CD4-positive, alpha-beta T cell treated with Interleukin-15 for 1 hour (primary cell): ENCODE measurements around the gene AOC2.

Source experiments
- DNase-seq: peaks from one replicate; pipeline ENCODE4 v3.0.0-alpha.2; 2020

AOC2 gene

DNA sequence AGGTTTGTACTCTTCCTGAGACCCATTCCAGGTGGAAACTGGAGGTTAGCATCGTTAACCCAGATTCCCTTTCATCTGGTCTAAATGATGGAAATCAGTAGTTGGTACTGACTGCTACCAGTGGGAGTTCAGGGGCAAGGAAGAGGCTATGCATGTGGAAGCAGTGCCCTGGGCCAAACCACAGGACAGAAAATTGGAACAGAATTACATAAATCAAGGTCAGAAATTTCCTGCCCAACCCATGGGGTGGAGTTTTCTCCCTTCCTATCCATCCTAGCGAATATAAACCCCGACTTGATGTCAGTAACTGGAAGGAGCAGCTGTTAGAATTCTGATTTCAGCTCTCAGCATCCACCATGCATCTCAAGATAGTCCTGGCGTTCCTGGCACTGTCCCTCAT is at the start of gene AOC2:
AOC2 (plus strand) TSS at position 310 of the 400 bp plus-strand sequence; CDS start at position 357, 47 bp downstream.
- DNase-seq = no peak

DNA sequence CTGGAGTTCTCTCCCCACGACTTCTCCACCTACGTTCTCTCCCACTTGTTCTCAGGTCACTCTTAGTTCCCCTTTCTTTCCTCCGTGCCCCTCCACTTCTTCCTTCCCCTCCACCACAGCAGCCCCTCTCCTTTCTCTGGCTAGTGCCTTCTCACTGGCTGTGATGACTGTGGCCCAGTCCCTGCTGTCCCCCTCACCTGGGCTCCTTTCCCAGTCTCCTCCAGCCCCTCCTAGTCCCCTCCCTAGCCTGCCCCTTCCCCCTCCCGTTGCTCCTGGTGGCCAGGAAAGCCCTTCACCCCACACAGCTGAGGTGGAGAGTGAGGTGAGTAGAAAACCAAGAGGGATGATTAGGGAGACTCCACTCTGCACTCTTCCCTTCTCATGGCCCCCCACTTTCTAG is 49.3 kb upstream of the AOC2 start:
- DNase-seq = no peak

- DNase-seq = no peak
These were observed 48.9 kb upstream of the AOC2 start for GRCh38 chr17:42795465-42795864.

- DNase-seq = no peak
These were observed 48.2 kb upstream of the AOC2 start for GRCh38 chr17:42796066-42796758.

DNA sequence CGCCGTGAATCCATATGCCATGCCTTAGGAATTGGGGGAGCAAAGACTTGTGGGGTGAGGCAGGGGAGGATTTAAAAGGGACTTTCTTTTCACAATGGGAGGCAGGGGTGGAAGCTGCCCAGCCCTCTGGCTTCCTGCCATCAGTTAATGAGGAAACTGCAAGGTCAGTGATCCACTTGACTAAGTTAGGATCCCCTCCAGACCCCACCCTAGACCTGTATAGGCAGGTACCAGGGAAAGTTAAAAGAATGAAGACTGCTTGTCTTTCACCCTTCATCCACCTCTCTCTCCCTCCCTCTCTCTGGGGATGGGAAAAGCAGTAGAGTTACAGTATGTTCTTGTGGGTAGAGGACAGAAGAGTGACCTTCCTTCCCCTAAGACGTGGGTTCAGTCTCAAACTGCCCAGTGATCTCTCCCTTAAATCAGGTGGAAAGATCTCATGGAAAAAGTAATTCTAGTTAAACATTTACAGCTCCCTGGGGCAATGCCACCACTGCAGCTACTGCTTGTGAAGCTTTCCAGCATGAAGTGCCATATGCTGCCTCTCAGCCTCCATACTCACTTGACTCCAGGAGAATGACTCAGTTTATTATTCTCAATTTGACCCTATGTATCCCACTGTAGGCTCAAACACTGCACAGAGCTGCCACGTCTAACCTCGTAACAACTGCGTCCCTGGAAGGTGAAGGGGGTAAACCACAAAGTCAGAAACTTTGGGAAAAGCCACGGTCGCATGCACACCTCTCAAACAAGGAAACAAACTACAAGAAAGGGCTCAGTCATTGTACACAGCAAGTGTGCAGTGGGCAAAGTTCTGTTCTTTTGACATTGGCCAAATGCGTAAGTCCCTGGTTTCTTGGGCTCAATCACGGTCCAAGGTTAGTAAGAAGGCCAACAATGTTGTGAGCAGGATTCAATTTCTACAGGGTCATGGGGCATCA is 47.0 kb upstream of the AOC2 start:
- no peak for DNase-seq

- no peak for DNase-seq
These were observed 46.4 kb upstream of the AOC2 start for GRCh38 chr17:42798011-42798382.

- DNase-seq = peak; percentile 76
These were observed 45.7 kb upstream of the AOC2 start, which contains the start of the genes CNTD1 and COA3 for GRCh38 chr17:42798383-42799380. CNTD1 (plus strand) TSS chr17:42798861; CDS start chr17:42799068, 207 bp downstream. COA3 (minus strand) TSS chr17:42798704; CDS start chr17:42798681, 23 bp downstream.

GRCh38 chr17:42803074-42803883 is 41.1 kb upstream of the AOC2 start:
- no peak for DNase-seq

GRCh38 chr17:42804918-42805367 is 39.4 kb upstream of the AOC2 start:
- DNase-seq = no peak

GRCh38 chr17:42806249-42806648 is 38.1 kb upstream of the AOC2 start:
- DNase-seq = no peak

DNA sequence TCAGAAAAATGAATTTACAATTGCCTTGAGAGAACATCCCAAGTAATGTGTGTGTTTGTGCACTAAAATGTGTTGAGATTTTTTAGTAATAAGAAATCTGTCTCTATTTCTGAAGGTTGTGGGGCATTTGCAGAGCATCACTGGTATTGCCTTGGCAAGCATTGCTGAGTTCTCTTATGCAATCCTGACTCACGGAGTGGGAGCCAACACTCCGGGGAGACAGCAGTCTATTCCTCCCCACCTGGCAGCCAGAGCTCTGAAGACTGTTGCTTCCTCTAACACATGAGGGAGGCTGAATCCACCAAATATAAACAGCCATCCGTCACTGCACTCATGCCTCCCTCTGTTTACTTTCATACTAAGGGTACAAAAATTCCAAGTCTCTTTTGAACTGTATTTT is 35.1 kb upstream of the AOC2 start:
- DNase-seq = no peak

DNA sequence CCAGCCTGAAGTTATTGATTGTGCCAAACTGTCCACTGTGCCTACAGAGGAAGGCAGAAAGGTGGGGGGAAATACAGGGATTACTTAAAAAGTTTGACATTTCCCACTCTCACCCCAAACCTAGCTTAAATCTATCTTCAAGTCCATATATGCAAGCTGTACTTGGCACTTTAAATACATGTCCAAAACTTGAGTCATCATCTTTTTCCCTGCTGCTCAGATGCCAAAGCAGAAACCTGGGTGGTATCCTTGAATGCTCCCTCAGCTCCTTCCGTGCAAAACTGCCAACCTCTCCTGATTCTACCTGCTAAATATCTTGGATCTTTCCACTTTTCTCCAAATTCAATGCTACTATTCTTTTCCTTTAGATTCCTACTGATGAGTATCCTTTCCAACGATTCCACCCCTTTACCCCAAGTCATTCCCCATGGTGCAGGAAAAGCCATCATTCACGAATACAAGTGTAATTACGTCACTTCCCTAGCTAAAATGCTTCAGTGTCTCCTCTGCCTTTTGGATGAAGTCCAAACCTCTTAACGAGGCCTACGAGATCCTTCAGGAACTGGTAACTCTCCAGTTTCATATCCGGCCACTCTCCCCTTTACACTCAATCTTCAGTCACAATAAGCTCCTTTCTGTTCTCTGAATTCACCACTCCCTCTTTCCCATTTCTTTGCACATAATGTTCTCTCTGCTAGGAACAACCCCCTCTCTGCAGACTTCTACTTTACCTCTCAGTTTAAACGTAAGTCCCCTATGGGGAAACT is 29.6 kb upstream of the AOC2 start:
- DNase-seq = no peak

- no peak for DNase-seq
These were observed 26.5 kb upstream of the AOC2 start for GRCh38 chr17:42817866-42818265.

DNA sequence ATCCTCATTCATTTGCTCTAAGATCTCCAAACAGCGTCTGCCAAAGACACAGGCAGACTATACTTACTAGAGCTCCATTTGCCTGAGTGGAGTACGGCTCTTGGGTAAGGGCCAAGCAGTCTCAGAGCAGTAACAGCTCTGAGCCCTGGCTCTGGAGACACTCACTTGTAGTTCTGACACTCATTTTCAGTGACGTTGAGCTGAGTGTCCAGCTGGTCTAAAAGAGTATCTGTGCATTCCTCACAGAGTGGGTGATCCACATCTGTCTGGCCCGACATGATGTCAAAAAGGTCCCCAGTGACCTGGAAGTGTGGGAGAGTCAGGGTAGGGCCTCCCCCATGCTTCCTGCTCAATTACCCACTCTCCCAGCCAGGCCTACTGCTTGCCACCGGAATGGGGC is 26.0 kb upstream of the AOC2 start:
- no peak for DNase-seq

DNA sequence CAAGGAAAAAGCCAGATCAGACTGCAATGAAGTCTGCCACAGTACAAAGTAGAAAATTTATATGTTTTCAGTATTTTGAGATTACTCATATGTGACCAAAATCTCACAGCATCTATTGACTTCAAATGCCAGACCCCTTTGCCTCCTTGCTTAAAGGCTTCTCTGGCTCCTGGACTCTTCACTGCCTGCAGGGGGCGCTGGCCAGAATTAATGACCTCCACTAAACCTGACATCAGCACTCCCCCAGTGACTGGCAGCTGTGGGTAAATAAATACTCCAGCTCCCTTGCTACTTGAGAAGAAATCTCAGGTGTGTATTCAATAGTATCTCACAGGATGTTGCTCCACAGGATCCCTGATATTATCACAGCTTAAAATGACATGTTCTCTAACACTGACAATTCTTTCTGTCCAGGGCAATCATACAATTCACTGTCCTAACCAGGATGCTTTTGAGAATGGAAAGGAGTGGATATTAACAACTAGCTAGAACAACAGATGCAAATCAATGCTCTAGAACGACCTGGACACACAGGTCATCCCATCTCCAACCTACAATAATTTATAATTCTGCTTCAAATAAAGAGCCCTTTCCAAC is 24.3 kb upstream of the AOC2 start:
- peak; percentile 62 for DNase-seq

- no peak for DNase-seq
These were observed 23.2 kb upstream of the AOC2 start for GRCh38 chr17:42821176-42821575.

- DNase-seq = no peak
These were observed 16.9 kb upstream of the AOC2 start for GRCh38 chr17:42827472-42827871.

GRCh38 chr17:42830971-42831370 is 13.4 kb upstream of the AOC2 start:
- no peak for DNase-seq

- DNase-seq = no peak
These were observed 12.0 kb upstream of the AOC2 start for GRCh38 chr17:42832213-42832933.
